ENCODE measurements around the gene S100A2.

The S100A2 gene

GRCh38 chr1:153565529-153566374 lies at the start of gene S100A2:
TSS of gene S100A2 (minus strand) at chr1:153565844. CDS start at chr1:153563877, 1,967 bp downstream.
- peak; percentile 29 to 73 (median 35) for DNase-seq

- no peak for DNase-seq
Measured at GRCh38 chr1:153615406-153615805, 49.8 kb upstream of the S100A2 start.

DNA sequence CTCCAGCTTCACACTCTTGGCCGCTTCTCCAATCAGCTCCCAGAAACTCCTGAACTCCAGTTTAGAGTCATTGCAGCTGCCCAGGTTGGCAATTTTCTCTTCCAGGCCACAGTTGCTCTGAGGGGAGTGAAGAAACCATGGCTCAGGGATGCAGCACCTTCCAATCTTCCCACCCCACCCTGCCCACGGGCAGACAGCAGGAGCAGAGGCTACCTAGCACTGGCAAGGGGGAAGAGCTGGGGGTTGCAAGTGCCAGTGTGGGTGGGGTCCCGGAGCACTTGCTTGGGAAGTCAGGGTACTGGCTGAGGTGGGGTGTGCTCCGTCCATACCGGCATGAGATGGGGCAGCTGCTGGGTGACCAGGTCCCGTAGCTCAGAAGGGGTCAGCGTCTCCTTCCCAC lies 49.3 kb upstream of the S100A2 start:
- DNase-seq, result no peak

- no peak for DNase-seq
Measured at GRCh38 chr1:153614189-153614900, 48.7 kb upstream of the S100A2 start.

GRCh38 chr1:153613406-153613805 lies 47.8 kb upstream of the S100A2 start:
- DNase-seq, result no peak

DNA sequence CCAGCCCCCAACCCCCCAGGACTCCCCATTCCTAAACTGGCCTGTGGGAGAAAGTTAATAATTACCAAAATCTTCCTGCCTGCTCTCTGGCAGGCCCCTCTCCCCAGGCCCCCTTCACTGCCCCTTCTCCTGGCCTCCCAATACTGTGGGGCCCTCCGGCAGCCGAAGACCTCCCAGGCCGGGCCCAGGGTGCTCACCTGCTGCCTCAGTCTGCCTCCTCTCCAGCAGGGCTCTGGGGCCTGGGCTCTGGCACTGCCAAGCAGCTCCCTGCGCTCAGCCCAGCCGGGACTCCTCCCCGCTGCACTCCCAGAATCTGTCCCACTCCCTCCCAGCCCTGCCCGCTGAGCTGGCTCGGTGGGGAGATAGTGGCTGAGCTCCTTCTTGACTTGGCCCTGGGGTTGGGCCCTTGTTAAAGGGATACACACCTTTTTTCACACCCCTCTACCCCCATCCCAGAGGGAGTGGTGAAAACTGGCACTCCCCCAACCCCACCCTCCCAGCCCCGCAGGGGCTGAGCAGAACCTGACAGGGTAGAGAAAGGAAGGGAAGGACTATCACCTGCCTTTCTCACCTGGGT lies 47.2 kb upstream of the S100A2 start, which contains the start of gene S100A16:
Gene S100A16 (minus strand): TSS at position 383 of the 577 bp plus-strand sequence. CDS start 4,986 bp downstream, outside the sequence.
- DNase-seq, result no peak

DNA sequence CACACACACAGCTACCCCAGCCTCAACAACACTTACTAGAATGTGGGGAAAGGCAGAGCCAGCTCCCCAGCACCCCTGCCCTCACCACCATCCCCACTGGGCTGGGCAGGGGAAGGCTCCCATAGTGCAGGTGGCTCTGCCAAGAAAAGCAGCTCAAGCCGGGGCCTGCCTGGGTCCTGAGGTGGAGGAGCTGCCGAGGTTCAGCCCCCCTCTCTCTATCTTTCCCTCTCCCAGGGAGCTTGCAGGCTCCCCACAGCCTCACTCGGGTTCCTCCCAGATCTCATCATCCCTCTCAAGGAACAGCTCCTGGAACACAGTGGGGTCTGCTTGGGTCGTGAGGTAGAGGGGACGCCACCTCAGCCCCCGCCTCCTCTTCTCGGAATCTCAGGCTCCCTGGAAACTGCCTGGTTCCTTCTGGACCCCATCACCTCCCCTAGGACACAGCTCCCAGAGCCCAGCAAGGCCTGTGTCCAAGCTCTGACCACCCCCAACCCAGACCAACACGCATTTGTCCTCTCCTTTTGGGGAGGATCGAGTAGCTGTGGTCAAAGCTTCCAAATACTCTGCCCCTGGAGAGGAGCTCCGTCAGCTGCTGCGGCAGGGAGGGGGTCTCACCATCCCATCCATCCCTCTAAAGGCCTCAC lies 46.6 kb upstream of the S100A2 start:
- no peak for DNase-seq

DNA sequence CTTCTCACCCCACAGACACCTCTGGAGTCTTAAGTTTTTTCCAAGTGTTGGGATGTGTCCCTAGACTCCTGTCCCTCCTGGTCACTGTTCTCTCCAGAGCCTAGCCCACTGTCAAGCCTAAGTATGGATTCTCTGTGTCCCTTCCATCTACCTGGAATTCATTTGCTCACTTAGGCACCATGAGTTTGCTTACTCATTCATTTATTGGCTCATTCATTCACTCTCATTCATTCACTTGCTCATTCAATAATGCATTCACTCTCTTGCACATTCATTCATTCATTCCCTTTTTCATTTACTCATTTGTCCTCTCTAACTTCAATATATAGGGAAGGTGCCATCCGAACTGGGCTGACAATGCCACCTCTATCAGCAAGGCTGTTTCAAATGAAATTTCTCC lies 45.7 kb upstream of the S100A2 start:
- no peak for DNase-seq

- no peak for DNase-seq
Measured at GRCh38 chr1:153610811-153611301, 45.2 kb upstream of the S100A2 start.

DNA sequence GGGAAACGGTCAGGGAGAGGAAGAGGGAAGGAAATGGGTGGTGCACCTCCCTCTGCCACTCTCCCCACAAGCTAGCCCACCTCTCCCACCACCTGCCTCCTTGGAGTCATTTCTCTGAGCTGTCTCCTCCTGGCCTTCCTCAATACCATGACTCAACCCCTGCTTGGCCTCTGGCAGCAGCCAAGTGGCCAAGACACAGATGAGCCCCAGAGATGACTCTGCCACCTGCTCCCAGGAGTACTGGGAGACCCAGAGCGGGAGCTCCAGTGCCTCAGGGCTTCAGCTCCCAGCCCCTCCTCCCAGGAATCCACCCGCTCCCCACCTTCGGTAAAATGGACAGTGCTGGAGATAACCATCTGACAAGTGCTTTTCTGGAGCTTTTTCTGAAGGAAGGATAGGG lies 44.7 kb upstream of the S100A2 start:
- DNase-seq, result no peak

GRCh38 chr1:153609585-153609907 lies 43.9 kb upstream of the S100A2 start:
- no peak for DNase-seq

- DNase-seq, result peak in 1 of 3 experiments; percentile 32
Measured at GRCh38 chr1:153608742-153609584, 43.3 kb upstream of the S100A2 start.

DNA sequence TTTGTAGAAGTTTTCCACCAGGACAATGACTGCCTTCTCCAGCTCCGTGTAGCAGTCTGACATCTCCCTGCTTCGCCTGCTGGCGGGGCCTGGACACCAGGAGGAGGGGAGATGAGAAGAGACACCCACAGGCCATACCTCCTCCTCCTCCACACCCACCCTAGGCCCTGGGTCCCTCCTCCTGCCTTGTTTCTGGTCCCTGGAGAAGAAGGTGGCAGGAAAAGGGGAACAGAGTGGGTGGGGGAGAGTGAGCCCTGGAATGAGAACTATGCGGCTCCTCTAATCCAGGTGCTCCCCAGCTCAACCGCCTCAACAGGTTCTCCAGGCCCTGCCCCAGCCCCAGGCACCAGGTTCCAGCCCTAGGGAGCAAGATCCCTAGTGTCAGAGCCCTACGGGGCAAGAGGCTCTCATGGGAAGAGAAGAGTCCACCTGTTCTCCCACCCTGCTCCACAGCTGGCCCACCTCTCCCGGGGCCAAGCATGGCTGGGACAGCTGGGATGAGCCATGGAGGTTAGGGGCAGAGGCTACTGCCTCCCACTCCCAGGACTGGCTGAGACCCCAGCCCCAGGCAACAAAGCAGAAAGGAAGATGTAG lies 42.5 kb upstream of the S100A2 start:
- no peak for DNase-seq

- no peak for DNase-seq
Measured at GRCh38 chr1:153607381-153607780, 41.7 kb upstream of the S100A2 start.

DNA sequence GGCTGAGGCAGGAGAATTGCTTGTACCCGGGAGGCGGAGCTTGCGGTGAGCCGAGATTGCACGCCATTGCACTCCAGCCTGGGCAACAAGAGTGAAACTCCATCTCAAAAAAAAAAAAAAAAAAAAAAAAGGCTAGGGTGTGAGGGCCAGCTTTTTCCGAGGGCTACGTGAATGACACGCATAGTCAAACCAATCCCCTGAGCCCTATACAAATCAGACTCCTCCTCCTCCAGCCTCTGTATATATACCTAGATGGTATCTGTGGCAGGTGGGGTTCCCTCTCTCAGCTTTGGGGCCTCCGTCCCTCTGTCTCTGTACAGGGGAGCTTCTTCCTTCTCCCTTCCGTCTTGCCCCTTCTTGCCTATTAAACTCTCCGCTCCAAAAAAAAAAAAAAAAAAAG lies 40.5 kb upstream of the S100A2 start:
- no peak for DNase-seq

GRCh38 chr1:153602749-153603148 lies 37.1 kb upstream of the S100A2 start:
- DNase-seq, result no peak

DNA sequence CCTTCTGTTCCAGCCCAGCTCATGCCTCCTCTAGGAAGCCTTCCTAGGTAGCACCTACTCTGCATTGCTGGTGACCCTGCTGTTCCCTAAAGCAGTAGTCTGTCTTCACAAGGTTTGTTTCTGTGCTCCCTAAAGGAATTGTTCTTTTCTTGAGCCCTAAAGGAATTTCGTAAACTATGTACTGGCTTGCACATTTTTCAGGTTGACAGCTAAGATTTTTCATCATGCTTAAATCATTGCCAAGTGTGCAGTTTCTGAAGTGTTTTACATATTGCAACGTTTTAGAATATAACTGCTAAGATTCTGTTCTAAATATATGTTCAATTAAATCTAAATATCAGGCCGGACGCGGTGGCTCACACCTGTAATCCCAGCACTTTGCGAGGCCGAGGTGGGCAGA lies 34.2 kb upstream of the S100A2 start:
- DNase-seq, result no peak

DNA sequence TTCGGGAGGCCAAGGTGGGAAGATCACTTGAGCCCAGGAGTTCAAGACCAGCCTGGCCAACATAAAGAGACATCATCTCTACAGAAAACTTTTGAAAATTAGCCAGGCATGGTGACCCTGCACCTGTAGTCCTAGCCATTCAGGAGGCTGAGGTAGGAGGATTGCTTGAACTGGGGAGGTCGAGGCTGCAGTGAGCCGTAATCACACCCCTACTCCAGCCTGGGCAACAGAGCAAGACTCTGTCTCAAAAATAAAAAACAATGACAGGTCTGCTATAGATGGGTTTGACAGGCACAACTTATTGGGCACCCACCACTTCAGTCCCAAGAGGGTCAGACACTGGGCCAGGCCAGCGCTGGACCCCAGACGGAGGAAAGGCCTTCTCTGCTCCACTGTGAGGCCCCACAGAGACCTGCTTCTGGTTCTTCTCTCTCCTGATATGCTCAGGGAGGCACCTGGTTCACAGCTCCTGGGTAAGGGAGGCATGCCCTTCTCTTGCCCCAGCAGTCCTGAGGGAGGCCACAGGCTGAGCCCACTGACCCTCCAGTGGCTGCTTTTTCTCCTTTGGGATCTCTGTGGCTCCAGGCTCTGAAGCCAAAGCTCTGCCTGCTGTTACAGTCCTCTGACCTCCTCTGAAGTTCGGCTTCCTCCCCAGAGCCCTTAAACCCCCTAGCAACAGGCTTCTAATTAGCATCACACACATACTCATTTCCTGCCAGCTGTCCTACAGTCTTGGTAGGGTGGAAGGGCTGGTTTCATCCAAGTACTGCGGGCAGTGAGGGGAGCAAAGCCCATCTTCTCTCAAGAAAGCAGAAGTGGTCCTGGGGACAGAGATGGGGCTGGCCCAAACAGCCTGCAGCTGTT lies 32.9 kb upstream of the S100A2 start:
- DNase-seq, result peak in 2 of 3 experiments; percentile 55 to 87

DNA sequence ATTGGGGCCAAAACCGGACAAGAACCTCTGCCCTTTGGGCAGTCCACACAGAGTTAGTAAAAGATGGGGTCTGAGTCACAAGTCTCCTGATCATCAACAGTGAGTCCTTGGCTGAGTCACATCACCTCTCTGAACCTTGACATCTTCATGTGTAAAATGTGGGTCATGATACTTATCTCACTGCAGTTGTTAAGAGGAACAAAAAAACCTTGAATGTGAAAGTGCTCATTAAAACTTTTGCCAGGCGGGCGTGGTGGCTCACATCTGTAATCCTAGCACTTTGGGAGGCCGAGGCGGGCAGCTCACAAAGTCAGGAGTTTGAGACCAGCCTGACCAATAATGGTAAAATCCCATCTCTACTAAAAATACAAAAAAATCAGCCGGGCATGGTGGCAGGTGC lies 31.6 kb upstream of the S100A2 start:
- DNase-seq, result no peak

- peak in 1 of 3 experiments; percentile 35 for DNase-seq
Measured at GRCh38 chr1:153592748-153593147, 27.1 kb upstream of the S100A2 start.

DNA sequence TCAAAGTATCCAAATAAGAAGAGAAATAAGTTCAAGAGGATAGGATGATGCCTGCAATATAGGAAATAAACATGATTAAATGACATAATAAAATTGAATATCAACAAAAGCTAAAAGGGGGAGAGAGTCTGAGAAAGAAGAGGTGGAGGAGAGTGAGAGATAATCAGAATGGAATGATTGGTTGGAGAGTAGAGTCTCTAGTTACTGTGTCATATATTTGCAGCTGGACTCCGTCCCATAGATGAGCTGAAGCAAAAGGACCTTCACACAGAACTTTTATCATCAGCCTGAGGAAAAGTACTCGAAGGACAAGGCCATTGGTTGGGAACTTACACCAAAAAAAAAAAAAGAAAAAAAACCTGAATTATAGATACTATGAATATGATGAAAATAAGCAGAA lies 22.8 kb upstream of the S100A2 start:
- DNase-seq, result no peak

All from NCI-H1417 (cell line).